CD8-positive, alpha-beta memory T cell (primary cell): ENCODE data around the gene FOXE3. TPM values are rescaled to one million over a fixed set of nuclear protein-coding genes. Genes with fewer than 3 reads are reported as not detected.
A peak's percentile ranks its signal among the peaks of the same experiment; 100 is the strongest.

Source experiments
- CTCF ChIA-PET: fragments of 350-600 bp; sonication (Branson Sonifier 250); formaldehyde crosslinking; loops from one replicate; lab custom pipeline; 2021; ENCODE audit warnings: antibody characterized with exemption; lab: Charles Lee
- POLR2A ChIA-PET: fragments of 350-600 bp; sonication (Branson Sonifier 250); formaldehyde crosslinking; loops from one replicate; lab custom pipeline; 2021; ENCODE audit warnings: antibody characterized with exemption; lab: Charles Lee
- DNase-seq, 5 donors: peaks; one replicate each; pipeline versions ENCODE4 v3.0.0 to v3.0.0-alpha.2; 2020 to 2022; ENCODE audit warnings: mixed read lengths in 1 of 5
- H3K27ac ChIP-seq: one replicate; pipeline ENCODE4 v1.7.0; 2013; ENCODE audit warnings: low read depth, mild to moderate bottlenecking, low read length, moderate library complexity
- H3K27me3 ChIP-seq: 2 replicates; pipeline ENCODE4 v1.7.0; 2013; ENCODE audit warnings: low read length, mild to moderate bottlenecking; ENCODE audit not compliant: insufficient read depth, poor library complexity, severe bottlenecking
- H3K36me3 ChIP-seq: 2 replicates; pipeline ENCODE4 v1.7.0; 2013; ENCODE audit warnings: mild to moderate bottlenecking, low read length, moderate library complexity; ENCODE audit not compliant: insufficient read depth
- H3K4me1 ChIP-seq: 2 replicates; pipeline ENCODE4 v1.7.0; 2013; ENCODE audit warnings: mild to moderate bottlenecking, low read length, moderate library complexity; ENCODE audit not compliant: insufficient read depth
- H3K4me3 ChIP-seq: 2 replicates; pipeline ENCODE4 v1.7.0; 2013; ENCODE audit warnings: mild to moderate bottlenecking, low read length
- H3K9me3 ChIP-seq: 2 replicates; pipeline ENCODE4 v1.7.0; 2013; ENCODE audit warnings: mild to moderate bottlenecking, low read length
- H3K27ac Mint-ChIP-seq, 8 donors: one replicate each; pipeline ENCODE4 v1.8.0; 2020 to 2021; ENCODE audit warnings: mixed read lengths in 8 of 8, mild to moderate bottlenecking in 6 of 8, inconsistent platforms in 3 of 8, moderate library complexity in 3 of 8
- H3K27me3 Mint-ChIP-seq, 2 donors: one replicate each; pipeline ENCODE4 v1.8.0; 2020 to 2021; ENCODE audit warnings: mixed read lengths in 2 of 2, mild to moderate bottlenecking in 1 of 2, moderate library complexity in 1 of 2
- H3K36me3 Mint-ChIP-seq, 3 donors: one replicate each; pipeline ENCODE4 v1.8.0; 2020 to 2021; ENCODE audit warnings: mixed read lengths in 3 of 3, inconsistent platforms in 1 of 3, mild to moderate bottlenecking in 1 of 3
- H3K4me1 Mint-ChIP-seq, 3 donors: one replicate each; pipeline ENCODE4 v1.8.0; 2020 to 2021; ENCODE audit warnings: mixed read lengths in 3 of 3, inconsistent platforms in 1 of 3, mild to moderate bottlenecking in 1 of 3
- H3K4me3 Mint-ChIP-seq, 7 donors: one replicate each; pipeline ENCODE4 v1.8.0; 2020 to 2021; ENCODE audit warnings: mixed read lengths in 7 of 7, mild to moderate bottlenecking in 6 of 7, moderate library complexity in 4 of 7, inconsistent platforms in 2 of 7
- H3K9me3 Mint-ChIP-seq, 5 donors: one replicate each; pipeline ENCODE4 v1.8.0; 2020 to 2022; ENCODE audit warnings: mixed read lengths in 5 of 5, mild to moderate bottlenecking in 3 of 5, moderate library complexity in 2 of 5, inconsistent platforms in 1 of 5
- polyA plus RNA-seq: library from polyadenylated mRNA; unstranded; fragments of 300-500 nt; fragmentation: Illumina TruSeq; gene quantifications from one replicate; pipeline ENCODE4 v1.2.3, GENCODE V29; 2021
- total RNA-seq, 2 experiments: library from RNA; stranded (reverse); gene quantifications; one replicate each; pipeline ENCODE4 v1.2.3, GENCODE V29; 2021

The FOXE3 gene
- total and polyA plus RNA-seq, 3 experiments from 2014 or later = not detected

DNA sequence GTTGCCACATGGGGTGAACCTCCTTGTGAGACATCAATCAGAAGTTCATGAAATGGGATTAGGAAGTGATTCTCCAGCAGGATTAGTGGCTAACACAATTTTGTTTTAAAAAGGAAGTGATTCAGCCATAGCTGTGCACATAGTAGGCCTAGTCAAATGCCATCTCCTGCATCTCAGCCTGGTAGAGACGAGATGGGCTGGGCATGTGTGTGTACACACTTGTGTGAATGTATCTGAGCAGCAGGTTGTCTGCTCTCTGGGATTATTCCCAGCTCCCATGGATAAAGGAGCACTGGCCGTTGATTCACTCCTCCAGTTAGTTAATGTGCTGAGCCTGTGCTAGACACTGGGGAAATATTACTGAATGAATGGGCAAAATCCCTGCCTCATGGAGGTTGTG, 2.0 kb downstream of the FOXE3 start:
- peaks cover 23 to 56% of the 10 kb centered on the region in 2 donors for H3K27me3 Mint-ChIP-seq
- H3K4me3 ChIP-seq = no peak overlapping the region
- H3K36me3 Mint-ChIP-seq = peaks cover 0 to 17% (median 0%) of the 10 kb centered on the region in 3 donors
- H3K4me1 ChIP-seq = no peaks in the 10 kb centered on the region
- H3K9me3 ChIP-seq = no peaks in the 10 kb centered on the region
- H3K27ac Mint-ChIP-seq = no peak overlapping the region
- no peaks in the 10 kb centered on the region for H3K36me3 ChIP-seq
- H3K27me3 ChIP-seq = peaks cover 10% of the 10 kb centered on the region
- ChIA-PET CTCF (interaction anchor here (0.9 to 2.1 kb wide), 4 partner anchors 14 to 24 kb away, joined by 3 to 8 read pairs (median 4); partner anchors contain the start of gene FOXD2), POLR2A (no interaction called here)
- no peak overlapping the region for H3K27ac ChIP-seq
- H3K4me3 Mint-ChIP-seq = peak overlapping the region in 6 of 7 donors; percentile 27 to 71 (median 44)
- H3K9me3 Mint-ChIP-seq = peaks cover 0 to 2% (median 0%) of the 10 kb centered on the region in 5 donors
- peaks cover 5 to 10% (median 7%) of the 10 kb centered on the region in 3 donors for H3K4me1 Mint-ChIP-seq
- DNase-seq = no peak

DNA sequence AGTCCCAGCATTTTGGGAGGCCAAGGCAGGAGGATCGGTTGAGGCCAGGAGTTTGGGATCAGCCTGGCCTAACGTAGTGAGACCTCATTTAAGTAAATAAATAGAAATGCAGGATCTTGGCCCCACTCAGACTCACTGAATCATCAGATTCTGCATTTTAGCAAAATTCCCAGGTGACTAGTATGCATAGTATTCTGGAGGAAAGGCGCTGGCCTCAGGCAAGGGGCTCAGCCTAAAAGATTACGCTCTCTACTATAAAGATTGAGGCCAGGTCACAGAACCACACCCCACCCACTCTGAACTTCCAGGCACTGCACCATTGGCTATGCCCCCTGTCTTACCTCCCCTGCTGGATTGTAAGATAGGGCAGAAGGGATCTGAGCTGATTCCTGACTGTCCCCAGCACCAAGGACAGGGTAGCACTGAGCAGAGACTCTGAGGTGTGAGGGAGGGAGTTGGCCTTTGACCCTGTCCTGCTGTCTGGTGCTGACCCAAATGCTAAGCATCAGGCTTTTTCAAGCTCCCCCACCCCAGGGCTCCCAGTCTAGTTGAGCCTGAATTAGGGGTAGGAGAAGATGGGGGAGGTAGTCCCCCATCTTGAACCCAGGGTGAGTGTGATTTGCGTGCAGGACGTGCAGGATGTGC, 2.7 kb downstream of the FOXE3 start:
- Histone ChIP-seq H3K36me3 (no peaks in the 10 kb centered on the region), H3K4me1 (no peaks in the 10 kb centered on the region), H3K4me3 (no peak overlapping the region), H3K27ac (no peak overlapping the region), H3K27me3 (peaks cover 10% of the 10 kb centered on the region), H3K9me3 (no peaks in the 10 kb centered on the region)
- peaks cover 0 to 17% (median 0%) of the 10 kb centered on the region in 3 donors for H3K36me3 Mint-ChIP-seq
- peaks cover 0 to 2% (median 0%) of the 10 kb centered on the region in 5 donors for H3K9me3 Mint-ChIP-seq
- peaks cover 5 to 10% (median 7%) of the 10 kb centered on the region in 3 donors for H3K4me1 Mint-ChIP-seq
- ChIA-PET POLR2A (no interaction called here), CTCF (interaction anchor here (1.4 to 2.1 kb wide), 4 partner anchors 13 to 19 kb away, joined by 4 to 8 read pairs (median 6); partner anchors contain the start of gene FOXD2)
- no peak for DNase-seq
- no peak overlapping the region for H3K4me3 Mint-ChIP-seq
- peaks cover 23 to 54% of the 10 kb centered on the region in 2 donors for H3K27me3 Mint-ChIP-seq
- no peak overlapping the region for H3K27ac Mint-ChIP-seq

DNA sequence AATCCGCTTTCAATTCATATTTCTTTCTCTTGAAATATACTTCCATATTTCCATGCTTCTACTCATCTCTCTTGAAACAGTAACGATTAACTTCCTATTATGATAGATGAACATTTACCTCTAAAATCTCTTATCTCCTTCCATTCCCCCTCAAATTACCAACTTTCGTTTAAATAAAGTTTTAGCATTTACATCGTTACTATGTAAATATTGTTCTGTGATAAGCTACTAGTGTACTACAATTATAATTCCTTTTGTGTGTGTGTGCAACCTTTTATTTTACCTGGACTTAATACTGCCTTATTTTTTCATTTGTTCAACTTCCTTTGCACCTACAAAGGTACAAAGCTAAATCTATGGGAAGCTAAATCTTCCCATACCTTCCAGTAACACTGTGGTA, 4.5 kb downstream of the FOXE3 start:
- Mint-ChIP-seq H3K9me3 (peaks cover 0 to 2% (median 0%) of the 10 kb centered on the region in 5 donors), H3K27ac (no peak overlapping the region), H3K36me3 (peaks cover 0 to 13% (median 0%) of the 10 kb centered on the region in 3 donors), H3K27me3 (peaks cover 18 to 37% of the 10 kb centered on the region in 2 donors), H3K4me1 (peaks cover 4 to 15% (median 10%) of the 10 kb centered on the region in 3 donors), H3K4me3 (no peak overlapping the region)
- Histone ChIP-seq H3K27me3 (peaks cover 10% of the 10 kb centered on the region), H3K9me3 (no peaks in the 10 kb centered on the region), H3K36me3 (no peaks in the 10 kb centered on the region), H3K27ac (no peak overlapping the region), H3K4me1 (no peaks in the 10 kb centered on the region), H3K4me3 (no peak overlapping the region)
- POLR2A ChIA-PET = no interaction called here
- CTCF ChIA-PET = interaction anchor here (1.4 to 1.8 kb wide), 3 partner anchors 15 to 289 kb away, joined by 3 to 8 read pairs (median 7); partner anchors contain the start of gene FOXD2
- no peak for DNase-seq

DNA sequence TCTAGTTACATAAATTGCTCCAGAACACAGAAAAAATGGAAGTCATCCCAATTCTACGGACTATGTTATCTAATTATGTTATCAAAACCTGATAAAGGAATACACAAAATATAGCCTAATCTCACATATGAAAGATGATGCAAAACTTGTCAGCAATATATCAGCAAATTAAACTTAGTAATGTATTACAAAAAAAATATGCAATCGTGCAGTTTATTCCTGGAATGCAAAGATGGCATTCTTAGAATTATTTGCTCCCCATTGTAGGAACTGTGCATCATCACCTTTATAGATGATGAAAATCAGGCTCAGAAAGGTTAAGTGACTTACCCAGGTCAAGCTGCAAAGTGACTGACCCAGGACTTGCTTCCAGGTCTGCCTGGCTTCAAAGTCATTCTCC, 7.8 kb downstream of the FOXE3 start:
- Mint-ChIP-seq H3K4me1 (peaks cover 2 to 7% (median 6%) of the 10 kb centered on the region in 3 donors), H3K9me3 (no peaks in the 10 kb centered on the region), H3K4me3 (no peak overlapping the region), H3K27ac (no peak overlapping the region), H3K36me3 (peaks cover 0 to 6% (median 1%) of the 10 kb centered on the region in 3 donors), H3K27me3 (peaks cover 6 to 10% of the 10 kb centered on the region in 2 donors)
- no peak overlapping the region for H3K4me3 ChIP-seq
- H3K27me3 ChIP-seq = no peaks in the 10 kb centered on the region
- no peak for DNase-seq
- H3K36me3 ChIP-seq = no peaks in the 10 kb centered on the region
- H3K9me3 ChIP-seq = no peaks in the 10 kb centered on the region
- H3K27ac ChIP-seq = no peak overlapping the region
- ChIA-PET CTCF (interaction anchor here (2.2 kb wide), 1 partner anchor 14 kb away, joined by 7 read pairs; the partner anchor contains the start of gene FOXD2), POLR2A (no interaction called here)
- no peaks in the 10 kb centered on the region for H3K4me1 ChIP-seq

DNA sequence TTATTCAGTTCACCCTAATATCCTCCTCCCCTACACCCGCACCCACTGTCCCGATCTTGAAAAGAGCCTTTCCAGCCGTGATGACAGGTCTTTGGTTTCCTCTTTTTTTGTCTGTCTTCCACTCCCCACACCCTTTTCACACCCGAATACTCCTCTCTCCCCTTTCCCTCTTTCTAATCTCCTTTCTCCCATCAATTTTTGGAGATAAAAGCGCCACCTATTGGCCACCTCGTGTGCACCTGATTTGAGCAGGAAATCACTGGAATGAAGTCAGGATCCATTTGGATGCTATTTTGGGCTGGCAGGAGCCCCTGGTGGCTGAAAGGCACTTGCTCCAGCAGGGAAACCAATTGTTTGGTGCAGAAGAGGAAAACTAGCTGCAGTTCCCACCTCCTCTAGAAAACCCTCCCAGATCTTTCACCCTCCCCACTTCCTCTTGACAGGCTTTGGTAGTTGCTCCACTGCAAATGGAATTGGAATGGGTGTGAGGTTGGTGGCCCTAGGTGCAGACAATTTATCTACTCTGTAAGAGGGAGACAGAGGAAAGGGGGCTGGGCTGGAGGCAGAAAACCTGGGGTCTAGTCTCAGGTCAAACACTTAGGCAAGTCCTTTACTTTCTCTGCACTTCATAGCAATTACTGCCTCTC, 8.4 kb downstream of the FOXE3 start:
- DNase-seq = no peak
- Mint-ChIP-seq H3K36me3 (peaks cover 0 to 6% (median 1%) of the 10 kb centered on the region in 3 donors), H3K9me3 (no peaks in the 10 kb centered on the region), H3K4me1 (peaks cover 2 to 7% (median 6%) of the 10 kb centered on the region in 3 donors), H3K4me3 (no peak overlapping the region), H3K27me3 (peaks cover 6 to 7% of the 10 kb centered on the region in 2 donors), H3K27ac (no peak overlapping the region)
- Histone ChIP-seq H3K4me1 (no peaks in the 10 kb centered on the region), H3K27ac (no peak overlapping the region), H3K36me3 (no peaks in the 10 kb centered on the region), H3K9me3 (no peaks in the 10 kb centered on the region), H3K27me3 (no peaks in the 10 kb centered on the region), H3K4me3 (no peak overlapping the region)
- ChIA-PET POLR2A (no interaction called here), CTCF (no interaction called here)

DNA sequence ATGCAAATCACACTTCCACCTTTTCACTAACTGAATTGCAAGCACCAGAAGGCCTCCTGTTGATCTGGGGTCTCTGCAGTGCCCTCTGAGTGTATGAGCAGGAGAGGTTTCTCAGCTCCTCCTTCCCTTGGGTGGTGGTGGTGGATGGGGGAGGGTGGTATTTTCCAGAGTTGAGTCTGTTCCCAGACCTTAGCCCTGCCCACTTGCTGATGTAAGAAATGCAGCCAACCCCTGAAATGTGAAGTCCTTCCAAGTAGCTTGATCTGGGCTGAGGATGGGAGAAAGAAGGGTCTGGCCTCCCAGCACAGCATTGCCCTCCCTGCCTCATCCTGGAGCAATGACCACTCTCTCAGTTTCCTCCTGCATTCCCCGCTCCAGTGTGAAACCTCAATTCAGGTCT, 15.4 kb downstream of the FOXE3 start:
- no peaks in the 10 kb centered on the region for H3K36me3 ChIP-seq
- POLR2A ChIA-PET = no interaction called here
- no peaks in the 10 kb centered on the region for H3K9me3 Mint-ChIP-seq
- H3K27me3 Mint-ChIP-seq = peaks cover 0 to 6% of the 10 kb centered on the region in 2 donors
- DNase-seq = no peak
- no peak overlapping the region for H3K27ac ChIP-seq
- H3K27me3 ChIP-seq = no peaks in the 10 kb centered on the region
- CTCF ChIA-PET = interaction anchor here (1.4 to 1.8 kb wide), 5 partner anchors 10 to 295 kb away, joined by 4 to 8 read pairs (median 4); no protein-coding TSS in a partner anchor
- no peaks in the 10 kb centered on the region for H3K9me3 ChIP-seq
- no peak overlapping the region for H3K4me3 Mint-ChIP-seq
- no peak overlapping the region for H3K4me3 ChIP-seq
- peaks cover 0 to 14% (median 5%) of the 10 kb centered on the region in 3 donors for H3K36me3 Mint-ChIP-seq
- H3K4me1 Mint-ChIP-seq = peaks cover 35 to 52% (median 44%) of the 10 kb centered on the region in 3 donors
- peak overlapping the region in 1 of 8 donors; percentile 39 for H3K27ac Mint-ChIP-seq
- peaks cover 31% of the 10 kb centered on the region for H3K4me1 ChIP-seq

DNA sequence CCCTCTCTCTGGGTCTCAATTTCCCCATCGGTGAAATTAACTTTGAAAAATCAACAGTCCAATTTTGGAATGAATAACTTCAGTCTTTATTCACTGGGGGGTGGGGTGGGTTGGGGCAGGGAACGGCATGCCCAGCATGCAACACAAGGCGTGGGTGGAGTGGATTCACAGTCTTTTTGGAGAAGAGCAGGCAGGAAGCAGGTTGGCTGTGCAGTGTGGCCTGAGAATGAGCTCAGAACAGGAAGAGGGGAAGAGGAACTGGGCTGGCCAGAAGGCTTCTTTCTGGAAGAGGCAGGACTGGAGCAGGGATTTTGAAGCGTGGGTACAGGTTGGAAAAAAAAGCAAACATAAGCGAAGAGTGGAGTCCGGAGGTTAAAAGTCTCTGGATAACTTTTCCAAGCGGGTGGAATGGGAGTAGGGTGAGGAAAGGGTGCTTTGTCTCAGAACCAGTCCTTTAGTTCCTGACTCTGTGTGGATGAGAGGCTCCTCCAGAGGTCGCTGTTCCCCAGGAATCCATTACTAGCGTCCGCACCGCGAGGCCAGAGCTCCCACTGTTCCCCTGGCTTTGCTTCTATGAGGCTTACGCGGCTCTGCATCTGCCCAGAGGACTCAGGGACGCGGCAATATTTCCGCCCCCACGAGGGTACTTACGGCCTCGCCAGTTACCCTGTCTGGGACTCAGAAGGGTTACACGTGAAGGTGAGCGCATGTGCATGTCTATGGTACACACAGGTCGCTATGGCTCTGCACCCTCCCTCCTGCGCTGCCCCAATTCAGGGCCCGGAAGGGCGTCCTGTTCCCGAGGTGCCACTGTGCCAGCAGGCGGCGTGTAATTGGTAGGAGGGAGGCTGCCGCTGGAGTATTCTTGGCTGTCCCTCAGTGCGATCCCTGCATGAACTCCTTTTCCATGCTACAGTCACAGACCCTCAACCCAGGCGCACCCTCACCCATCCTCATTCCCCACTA, 16.3 kb downstream of the FOXE3 start:
- Mint-ChIP-seq H3K9me3 (no peaks in the 10 kb centered on the region), H3K27ac (peak overlapping the region in 3 of 8 donors; percentile 29 to 50 (median 43)), H3K4me3 (peak overlapping the region in 6 of 7 donors; percentile 19 to 75 (median 52)), H3K4me1 (peaks cover 36 to 56% (median 45%) of the 10 kb centered on the region in 3 donors), H3K27me3 (peaks cover 0 to 6% of the 10 kb centered on the region in 2 donors), H3K36me3 (peaks cover 0 to 15% (median 5%) of the 10 kb centered on the region in 3 donors)
- ChIA-PET POLR2A (no interaction called here), CTCF (interaction anchor here (1.0 to 1.8 kb wide), 6 partner anchors 9 to 294 kb away, joined by 3 to 8 read pairs (median 4); no protein-coding TSS in a partner anchor)
- Histone ChIP-seq H3K9me3 (no peaks in the 10 kb centered on the region), H3K27me3 (no peaks in the 10 kb centered on the region), H3K4me3 (peak overlapping the region; percentile 30), H3K4me1 (peaks cover 31% of the 10 kb centered on the region), H3K27ac (no peak overlapping the region), H3K36me3 (no peaks in the 10 kb centered on the region)
- DNase-seq = peak in 4 of 5 donors; percentile 27 to 64 (median 52)
